ENCODE results near the gene PREX1.

Gene PREX1

DNA sequence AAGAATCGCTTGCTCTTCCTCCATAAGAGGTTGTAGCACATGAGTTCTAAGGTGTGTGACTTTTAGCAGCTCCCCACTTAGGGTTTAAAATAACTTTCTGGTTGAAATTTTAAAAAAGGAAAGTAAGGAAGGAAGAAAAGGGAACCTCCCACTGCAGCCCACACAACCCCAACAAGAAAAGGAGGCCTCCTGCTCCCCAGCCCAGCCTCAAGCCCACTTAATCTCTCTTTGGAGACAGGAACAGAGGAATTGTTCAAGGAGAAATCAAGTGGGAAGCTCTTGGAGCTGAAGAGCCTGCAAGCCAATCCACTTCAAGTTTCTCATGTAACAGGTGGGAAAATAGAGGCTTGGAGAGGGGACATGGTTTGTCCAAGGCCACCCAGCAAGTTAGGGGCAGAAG is 39.1 kb upstream of the PREX1 start:
- no peaks in the 10 kb centered on the region for H3K9me3 Mint-ChIP-seq
- H3K36me3 Mint-ChIP-seq (ENCODE audit: low read depth) = no peaks in the 10 kb centered on the region
- no peak overlapping the region for H3K27ac Mint-ChIP-seq
- H3K4me1 Mint-ChIP-seq = no peaks in the 10 kb centered on the region
- H3K4me3 Mint-ChIP-seq = no peak overlapping the region
- peaks cover 16% of the 10 kb centered on the region for H3K27me3 Mint-ChIP-seq (ENCODE audit: low read depth)
- TF ChIP-seq, protein P1, sequence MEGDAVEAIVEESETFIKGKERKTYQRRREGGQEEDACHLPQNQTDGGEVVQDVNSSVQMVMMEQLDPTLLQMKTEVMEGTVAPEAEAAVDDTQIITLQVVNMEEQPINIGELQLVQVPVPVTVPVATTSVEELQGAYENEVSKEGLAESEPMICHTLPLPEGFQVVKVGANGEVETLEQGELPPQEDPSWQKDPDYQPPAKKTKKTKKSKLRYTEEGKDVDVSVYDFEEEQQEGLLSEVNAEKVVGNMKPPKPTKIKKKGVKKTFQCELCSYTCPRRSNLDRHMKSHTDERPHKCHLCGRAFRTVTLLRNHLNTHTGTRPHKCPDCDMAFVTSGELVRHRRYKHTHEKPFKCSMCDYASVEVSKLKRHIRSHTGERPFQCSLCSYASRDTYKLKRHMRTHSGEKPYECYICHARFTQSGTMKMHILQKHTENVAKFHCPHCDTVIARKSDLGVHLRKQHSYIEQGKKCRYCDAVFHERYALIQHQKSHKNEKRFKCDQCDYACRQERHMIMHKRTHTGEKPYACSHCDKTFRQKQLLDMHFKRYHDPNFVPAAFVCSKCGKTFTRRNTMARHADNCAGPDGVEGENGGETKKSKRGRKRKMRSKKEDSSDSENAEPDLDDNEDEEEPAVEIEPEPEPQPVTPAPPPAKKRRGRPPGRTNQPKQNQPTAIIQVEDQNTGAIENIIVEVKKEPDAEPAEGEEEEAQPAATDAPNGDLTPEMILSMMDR (IDR thresholded peaks at IDR 0.05; ENCODE audit: unreplicated experiment in 3 of 3) = no peak

DNA sequence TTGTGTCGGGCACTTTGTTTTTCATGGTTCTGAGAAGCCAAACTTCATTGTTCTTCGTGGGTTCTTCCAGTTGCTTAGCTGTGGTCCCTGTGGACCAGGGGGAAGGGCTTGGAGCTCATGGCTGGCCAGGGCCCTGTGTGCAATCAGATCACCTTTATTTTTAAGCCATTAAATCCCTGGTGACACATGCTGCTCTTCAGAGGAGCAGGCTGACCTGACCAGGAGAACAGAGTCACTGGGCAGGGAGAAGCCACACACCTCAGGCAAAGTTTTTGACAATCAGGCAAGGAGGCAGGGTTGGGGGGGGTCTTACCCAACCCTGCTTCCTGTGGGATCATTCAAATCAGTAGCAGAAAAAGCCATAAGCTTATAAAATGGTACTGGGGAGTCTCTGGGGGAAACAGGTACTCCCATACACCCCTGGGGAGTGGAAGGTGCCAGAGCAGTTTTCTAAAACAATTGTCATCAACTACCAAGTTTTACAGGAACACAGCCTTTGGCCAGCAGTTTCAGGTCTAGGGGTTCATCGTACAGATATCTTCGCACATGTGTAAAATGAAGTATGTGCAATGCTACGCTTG is 37.0 kb upstream of the PREX1 start:
- Mint-ChIP-seq H3K27me3 (ENCODE audit: low read depth) (peaks cover 16% of the 10 kb centered on the region), H3K4me1 (no peaks in the 10 kb centered on the region), H3K9me3 (no peaks in the 10 kb centered on the region), H3K4me3 (no peak overlapping the region), H3K27ac (no peak overlapping the region), H3K36me3 (ENCODE audit: low read depth) (no peaks in the 10 kb centered on the region)
- TF ChIP-seq, protein P1 (IDR thresholded peaks at IDR 0.05; ENCODE audit: unreplicated experiment in 3 of 3) = no peak

DNA sequence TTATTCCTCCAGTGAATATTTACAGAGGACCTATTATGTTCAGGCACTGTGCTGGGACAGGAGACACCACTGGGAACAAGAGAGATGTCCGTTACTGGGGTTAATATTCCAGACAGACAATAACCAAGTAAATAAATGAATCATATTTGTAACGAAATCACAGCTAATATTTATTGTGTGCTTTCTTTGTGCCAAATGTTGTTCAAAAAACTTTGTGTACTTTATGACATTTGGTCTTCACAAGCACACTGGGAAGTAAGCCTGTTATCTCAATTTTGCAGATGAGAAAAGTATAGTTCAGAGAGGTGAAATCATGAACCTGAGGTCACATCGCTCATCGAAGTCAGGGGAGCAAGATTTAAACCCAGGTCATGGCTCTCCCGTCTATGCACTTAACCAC is 36.5 kb upstream of the PREX1 start:
- Mint-ChIP-seq H3K4me1 (no peaks in the 10 kb centered on the region), H3K27me3 (ENCODE audit: low read depth) (peaks cover 16% of the 10 kb centered on the region), H3K9me3 (no peaks in the 10 kb centered on the region), H3K27ac (no peak overlapping the region), H3K4me3 (no peak overlapping the region), H3K36me3 (ENCODE audit: low read depth) (no peaks in the 10 kb centered on the region)
- TF ChIP-seq, protein P1 (IDR thresholded peaks at IDR 0.05; ENCODE audit: unreplicated experiment in 3 of 3) = no peak

DNA sequence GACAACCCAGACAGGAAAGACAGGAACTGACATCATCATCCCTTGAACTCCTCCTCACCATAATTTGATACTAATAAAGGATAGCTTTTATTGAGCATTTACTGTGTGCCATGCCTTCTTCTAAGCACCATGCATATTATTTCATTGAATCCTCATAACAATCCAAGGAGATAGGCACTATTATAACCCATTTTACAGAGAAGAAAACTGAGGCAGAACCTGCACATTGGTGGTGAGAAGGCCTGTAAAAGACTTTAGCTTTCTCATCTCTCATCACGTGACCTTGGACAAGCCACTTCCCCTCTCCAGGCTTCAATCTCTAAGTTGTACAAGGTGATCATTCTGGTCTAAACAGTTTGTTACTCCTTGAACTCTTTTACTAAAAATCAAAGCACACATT is 34.5 kb upstream of the PREX1 start:
- Mint-ChIP-seq H3K27ac (no peak overlapping the region), H3K27me3 (ENCODE audit: low read depth) (peaks cover 14% of the 10 kb centered on the region), H3K4me1 (no peaks in the 10 kb centered on the region), H3K4me3 (no peak overlapping the region), H3K9me3 (no peaks in the 10 kb centered on the region), H3K36me3 (ENCODE audit: low read depth) (no peaks in the 10 kb centered on the region)
- TF ChIP-seq, protein P1 (IDR thresholded peaks at IDR 0.05; ENCODE audit: unreplicated experiment in 3 of 3) = no peak

DNA sequence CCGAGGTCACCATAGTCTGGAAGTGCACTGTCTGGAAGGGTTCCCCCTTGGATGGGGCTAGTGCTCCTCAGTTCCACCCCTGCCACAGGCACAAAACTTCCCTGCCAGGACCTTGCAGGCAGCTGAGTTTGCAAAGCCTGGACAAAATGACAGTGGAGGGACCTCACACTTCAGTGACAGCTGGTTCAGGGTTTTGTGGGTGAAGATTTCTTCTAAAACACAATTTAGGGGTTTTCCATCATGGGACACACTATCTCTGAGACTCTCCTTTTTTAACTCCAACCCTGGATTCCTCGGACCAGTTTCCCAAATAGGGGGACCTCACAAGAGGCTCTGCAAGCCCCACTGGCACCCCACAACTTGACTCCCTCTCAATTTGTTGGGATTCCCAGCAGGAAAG is 33.6 kb upstream of the PREX1 start:
- H3K4me1 Mint-ChIP-seq = no peaks in the 10 kb centered on the region
- H3K27me3 Mint-ChIP-seq (ENCODE audit: low read depth) = peaks cover 9% of the 10 kb centered on the region
- H3K27ac Mint-ChIP-seq = no peak overlapping the region
- no peaks in the 10 kb centered on the region for H3K36me3 Mint-ChIP-seq (ENCODE audit: low read depth)
- H3K4me3 Mint-ChIP-seq = no peak overlapping the region
- TF ChIP-seq, protein P1 (IDR thresholded peaks at IDR 0.05; ENCODE audit: unreplicated experiment in 3 of 3) = no peak
- no peaks in the 10 kb centered on the region for H3K9me3 Mint-ChIP-seq

DNA sequence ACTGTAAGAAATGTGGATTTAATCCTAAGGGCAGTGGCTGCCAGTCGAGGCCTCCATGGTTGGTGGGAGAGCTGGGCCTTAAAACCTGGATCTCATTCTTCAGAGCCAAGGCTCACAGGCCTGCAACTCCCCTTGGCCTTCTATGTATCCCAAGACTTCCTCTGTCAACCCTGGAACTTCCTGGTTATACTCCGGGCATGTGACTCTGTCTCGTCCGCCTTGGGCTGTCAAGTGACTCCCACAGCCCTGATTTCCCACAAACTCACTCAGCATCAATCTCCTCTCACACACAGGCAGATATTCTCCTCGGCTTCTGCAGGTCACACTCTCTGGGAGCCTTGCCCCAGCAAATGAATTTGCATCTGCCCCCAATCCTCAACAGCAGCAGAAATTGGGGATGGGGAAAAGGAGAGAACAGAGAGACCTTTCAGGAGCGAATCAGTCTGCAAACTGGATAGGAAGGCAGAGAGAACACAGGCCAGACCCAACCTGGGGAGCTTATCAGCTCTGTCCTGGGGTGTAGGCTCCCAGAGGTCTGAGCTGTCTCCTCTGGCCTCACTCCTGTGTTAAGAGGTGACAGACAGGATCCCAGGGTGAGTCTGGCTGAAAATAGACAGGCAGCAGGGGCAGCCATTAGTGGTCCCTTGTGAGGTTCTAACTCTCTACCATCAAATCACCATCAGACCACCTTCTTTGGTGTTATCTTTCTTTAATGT is 30.4 kb upstream of the PREX1 start:
- H3K27me3 Mint-ChIP-seq (ENCODE audit: low read depth) = peaks cover 16% of the 10 kb centered on the region
- TF ChIP-seq, protein P1 (IDR thresholded peaks at IDR 0.05; ENCODE audit: unreplicated experiment in 3 of 3) = no peak
- H3K27ac Mint-ChIP-seq = peak overlapping the region in 1 of 3 experiments; percentile 16
- H3K9me3 Mint-ChIP-seq = no peaks in the 10 kb centered on the region
- peaks cover 4% of the 10 kb centered on the region for H3K4me1 Mint-ChIP-seq
- no peak overlapping the region for H3K4me3 Mint-ChIP-seq
- H3K36me3 Mint-ChIP-seq (ENCODE audit: low read depth) = no peaks in the 10 kb centered on the region
